ENCODE results near the gene GCG.

GCG gene

GRCh38 chr2:162114271-162114670 lies 37.8 kb downstream of the GCG start:
- no peak for DNase-seq (ENCODE audit: low spot score)
- TF ChIP-seq CTCF (IDR thresholded peaks at IDR 0.05; ENCODE audit: extremely low read depth, missing control alignments), result no peak

GRCh38 chr2:162113776-162114168 lies 38.3 kb downstream of the GCG start:
- TF ChIP-seq CTCF (IDR thresholded peaks at IDR 0.05; ENCODE audit: extremely low read depth, missing control alignments), result no peak
- no peak for DNase-seq (ENCODE audit: low spot score)

- DNase-seq (ENCODE audit: low spot score), result no peak
- TF ChIP-seq CTCF (IDR thresholded peaks at IDR 0.05; ENCODE audit: extremely low read depth, missing control alignments), result no peak
Measured at GRCh38 chr2:162113088-162113775, 38.8 kb downstream of the GCG start.

- no peak for DNase-seq (ENCODE audit: low spot score)
Measured at GRCh38 chr2:162111958-162112850, 39.8 kb downstream of the GCG start.

GRCh38 chr2:162107361-162107901 lies 44.6 kb downstream of the GCG start:
- DNase-seq (ENCODE audit: low spot score), result no peak
- no peak for TF ChIP-seq CTCF (IDR thresholded peaks at IDR 0.05; ENCODE audit: extremely low read depth, missing control alignments)

More at GRCh38 chr2:162111958-162112850, 39.8 kb downstream of the GCG start:
- no peak for TF ChIP-seq CTCF (IDR thresholded peaks at IDR 0.05; ENCODE audit: extremely low read depth, missing control alignments)

- no peak for TF ChIP-seq CTCF (IDR thresholded peaks at IDR 0.05; ENCODE audit: extremely low read depth, missing control alignments)
- DNase-seq (ENCODE audit: low spot score), result no peak
Measured at GRCh38 chr2:162106746-162107145, 45.3 kb downstream of the GCG start.

- no peak for DNase-seq (ENCODE audit: low spot score)
Measured at GRCh38 chr2:162106146-162106551, 45.9 kb downstream of the GCG start.

More at GRCh38 chr2:162106146-162106551, 45.9 kb downstream of the GCG start:
- no peak for TF ChIP-seq CTCF (IDR thresholded peaks at IDR 0.05; ENCODE audit: extremely low read depth, missing control alignments)

Data from GM20000 (cell line).